PC-3 (cell line): Measurements from ENCODE around the gene ADGRF3.

Experiments
- CTCF ChIP-seq: fragments of 300-600 bp; sonication (generic); conservative IDR thresholded peaks from 2 replicates; pipeline ENCODE4 v1.5.1; 2017; ENCODE audit warnings: antibody characterized with exemption, low read depth, mild to moderate bottlenecking, low read length
- EZH2phosphoT487 ChIP-seq: fragments of 300-600 bp; sonication (generic); IDR thresholded peaks from 2 replicates; pipeline ENCODE4 v1.6.1; 2018; ENCODE audit warnings: mild to moderate bottlenecking, antibody characterized with exemption, low read length, borderline replicate concordance

GRCh38 chr2:26345545-26346453 is 790 bp downstream of the ADGRF3 start, which contains the start of gene SELENOI:
- TF ChIP-seq CTCF: no peak
- TF ChIP-seq EZH2phosphoT487: no peak
